Measurements from ENCODE around the gene TUBA1C.

DNA sequence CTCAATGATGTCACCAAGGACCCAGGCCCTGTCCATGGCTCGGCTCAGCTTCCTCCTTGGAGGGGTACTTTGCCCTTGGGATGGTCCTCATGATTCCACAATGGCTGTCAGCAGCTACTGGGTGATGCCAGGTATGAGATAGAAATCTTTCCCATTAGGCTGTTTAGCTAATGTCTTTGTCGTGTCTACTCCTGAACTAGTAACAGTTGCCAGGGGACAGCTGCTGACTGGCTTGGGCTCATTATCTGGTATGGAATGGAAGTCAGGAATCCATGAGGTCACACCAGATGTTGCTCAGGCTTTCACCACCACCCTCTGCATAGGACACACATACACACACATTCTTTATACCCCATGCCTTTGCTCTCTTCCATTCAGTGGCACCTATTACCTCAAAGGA, 39.3 kb downstream of the TUBA1C start:
- no peak for TF ChIP-seq EZH2 (IDR thresholded peaks at IDR 0.05; ENCODE audit: borderline replicate concordance, low read depth, low read length)
- TF ChIP-seq GTF2F1 (IDR thresholded peaks at IDR 0.05; ENCODE audit: low read depth, low read length): no peak
- no peak for TF ChIP-seq FOXK2 (conservative IDR thresholded peaks at IDR 0.05 in 1 of 2, IDR thresholded peaks at IDR 0.05 in 1 of 2; ENCODE audit: low read depth in 2 of 2)
- no peak for TF ChIP-seq KLF10 (CRISPR knock-in tag; IDR thresholded peaks at IDR 0.05)
- no peak for TF ChIP-seq SMC3 (conservative IDR thresholded peaks at IDR 0.05; ENCODE audit: insufficient read depth, low read depth, low read length)
- no peak for TF ChIP-seq MAZ (CRISPR knock-in tag; conservative IDR thresholded peaks at IDR 0.05 in 1 of 2, IDR thresholded peaks at IDR 0.05 in 1 of 2)
- no peak for TF ChIP-seq RBBP5 (IDR thresholded peaks at IDR 0.05; ENCODE audit: borderline replicate concordance, insufficient read depth, low read length, poor library complexity, severe bottlenecking)

Measured in K562 (cell line).